K562 (cell line): ENCODE results near the gene OR10H3. TPM values are rescaled to one million over a fixed set of nuclear protein-coding genes. Genes with fewer than 3 reads are reported as not detected.

ENCODE experiments used
- BRD9 ChIP-seq: fragments of 450-650 bp; IDR thresholded peaks from 2 replicates; pipeline ENCODE4 v1.6.1; 2018; ENCODE audit warnings: low read depth; ENCODE audit not compliant: partially characterized antibody
- CREB1 ChIP-seq, 2 experiments: sonication (generic) in 1 of 2; formaldehyde crosslinking in 1 of 2; IDR thresholded peaks; 2 replicates each; pipeline versions ENCODE4 v1.6.1 to v1.8.0; 2012 to 2022; ENCODE audit warnings: inconsistent platforms in 1 of 2, mild to moderate bottlenecking in 1 of 2, missing genetic modification reagents in 1 of 2, moderate library complexity in 1 of 2
- DEAF1 ChIP-seq: fragments of 450-650 bp; formaldehyde crosslinking; IDR thresholded peaks from 2 replicates; pipeline ENCODE4 v1.4.0; 2020; ENCODE audit warnings: mild to moderate bottlenecking, moderate library complexity
- E2F1 ChIP-seq: sonication (generic); formaldehyde crosslinking; IDR thresholded peaks from 2 replicates; pipeline ENCODE4 v1.8.1; 2023; ENCODE audit warnings: mild to moderate bottlenecking, missing genetic modification reagents, moderate library complexity
- EHMT2 ChIP-seq: fragments of 450-650 bp; IDR thresholded peaks from 2 replicates; pipeline ENCODE4 v1.6.1; 2018; ENCODE audit warnings: antibody characterized with exemption
- ELF1 ChIP-seq: fragments of 200-800 bp; sonication (Bioruptor generic); IDR thresholded peaks from 2 replicates; pipeline ENCODE4 v1.6.1; 2016; ENCODE audit warnings: missing genetic modification characterization, missing compliant biosample characterization
- GABPA ChIP-seq: fragments of 200-800 bp; sonication (Bioruptor generic); conservative IDR thresholded peaks from 2 replicates; pipeline ENCODE4 v1.6.1; 2016; ENCODE audit warnings: low read depth, missing genetic modification characterization, missing compliant biosample characterization
- NBN ChIP-seq: fragments of 450-650 bp; IDR thresholded peaks from 2 replicates; pipeline ENCODE4 v1.6.1; 2016; ENCODE audit warnings: low read depth, mild to moderate bottlenecking
- NONO ChIP-seq, 2 experiments: fragments of 200-400 bp in 1 of 2; fragments of 450-650 bp in 1 of 2; formaldehyde crosslinking in 1 of 2; IDR thresholded peaks; 2 replicates each; pipeline ENCODE4 v1.6.1; 2017; ENCODE audit warnings: low read depth in 2 of 2, mild to moderate bottlenecking in 2 of 2, moderate library complexity in 2 of 2, low read length in 1 of 2
- NRF1 ChIP-seq, 2 experiments: fragments of 450-650 bp; IDR thresholded peaks in 1 of 2; conservative IDR thresholded peaks in 1 of 2; 2 replicates each; pipeline ENCODE4 v1.6.1; 2014; ENCODE audit warnings: mild to moderate bottlenecking in 2 of 2
- PHF20 ChIP-seq: fragments of 450-650 bp; IDR thresholded peaks from 2 replicates; pipeline ENCODE4 v1.6.1; 2018; ENCODE audit not compliant: partially characterized antibody
- POLR2G ChIP-seq: fragments of 200-400 bp; formaldehyde crosslinking; IDR thresholded peaks from 2 replicates; pipeline ENCODE4 v1.6.1; 2017; ENCODE audit warnings: low read depth, mild to moderate bottlenecking, antibody characterized with exemption, low read length, moderate library complexity
- PRPF4 ChIP-seq: fragments of 200-400 bp; formaldehyde crosslinking; IDR thresholded peaks from one replicate; pipeline ENCODE4 v1.6.1; 2017; ENCODE audit warnings: low read length, low read depth, mild to moderate bottlenecking; ENCODE audit not compliant: insufficient read depth, poor library complexity, severe bottlenecking
- RBFOX2 ChIP-seq: fragments of 200-400 bp; formaldehyde crosslinking; IDR thresholded peaks from 2 replicates; pipeline ENCODE4 v1.6.1; 2017; ENCODE audit warnings: low read depth, mild to moderate bottlenecking, low read length, moderate library complexity
- SFPQ ChIP-seq: fragments of 200-400 bp; formaldehyde crosslinking; IDR thresholded peaks from 2 replicates; pipeline ENCODE4 v1.6.1; 2017; ENCODE audit warnings: mild to moderate bottlenecking, low read depth, low read length, moderate library complexity
- SMARCE1 ChIP-seq: fragments of 450-650 bp; IDR thresholded peaks from 2 replicates; pipeline ENCODE4 v1.7.1; 2016; ENCODE audit warnings: mild to moderate bottlenecking
- ZBED1 ChIP-seq: IDR thresholded peaks from 2 replicates; pipeline ENCODE4 v1.6.1; 2014
- ZBTB12 ChIP-seq: fragments of 250-450 bp; sonication (Bioruptor Pico); IDR thresholded peaks from 2 replicates; pipeline ENCODE4 v1.4.0; 2020
- ZFP1 ChIP-seq: fragments of 450-650 bp; formaldehyde crosslinking; IDR thresholded peaks from 2 replicates; pipeline ENCODE4 v1.4.0; 2020; ENCODE audit warnings: mild to moderate bottlenecking, mixed read lengths
- ZNF444 ChIP-seq: fragments of 250-450 bp; sonication (Bioruptor Pico); IDR thresholded peaks from 2 replicates; pipeline ENCODE4 v1.4.0; 2020; ENCODE audit warnings: mild to moderate bottlenecking, moderate library complexity
- ZNF445 ChIP-seq: fragments of 250-450 bp; sonication (Bioruptor Pico); IDR thresholded peaks from 2 replicates; pipeline ENCODE4 v1.4.0; 2020; ENCODE audit warnings: low read depth, mild to moderate bottlenecking, moderate library complexity
- ZNF561 ChIP-seq: fragments of 450-650 bp; formaldehyde crosslinking; conservative IDR thresholded peaks from 2 replicates; pipeline ENCODE4 v1.4.0; 2020; ENCODE audit warnings: mild to moderate bottlenecking, moderate library complexity
- polyA plus RNA-seq, 8 experiments: library from polyadenylated mRNA; depleted of rRNA in 4 of 8; stranded (reverse) in 5 of 8; unstranded in 3 of 8; fragments of >200 nt; fragmentation: Nextera tagmentation in 2 of 8; fragmentation: Illumina TruSeq in 1 of 8; extraction: Ambion mirVana in 2 of 8; extraction: Trizol in 1 of 8; gene quantifications; 2 replicates each; pipeline versions ENCODE4 v1.2.1 to v1.2.3, GENCODE V29; 2011 to 2014; ENCODE audit warnings: inconsistent platforms in 1 of 8, missing spikeins in 1 of 8
- total RNA-seq, 7 experiments: library from RNA; depleted of rRNA in 6 of 7; stranded (reverse); fragments of >200 nt in 6 of 7; fragmentation: Illumina TruSeq in 2 of 7; extraction: Trizol in 2 of 7; gene quantifications; 2 replicates each; pipeline versions ENCODE4 v1.2.1 to v1.2.3, GENCODE V29; 2011 to 2021; ENCODE audit warnings: low replicate concordance in 1 of 7

Gene OR10H3
- total and polyA plus RNA-seq, 9 of the 15 experiments (the other 6 are each of a cell fraction or from before 2014, with no cell fraction given): not detected

- no peak for TF ChIP-seq ZBTB12 (CRISPR knock-in tag)
- no peak for TF ChIP-seq SFPQ
- TF ChIP-seq PRPF4: no peak
- no peak for TF ChIP-seq CREB1 (IDR thresholded peaks at IDR 0.05)
- no peak for TF ChIP-seq CREB1 (CRISPR knock-in tag; IDR thresholded peaks at IDR 0.05)
- TF ChIP-seq ZFP1: no peak
- TF ChIP-seq EHMT2: peak; percentile 53; the same call in 1 of the 2 replicates
- peak; percentile 64 for TF ChIP-seq GABPA (tag)
- no peak for TF ChIP-seq PHF20
- 0 out of 2 replicates have a peak, but pooled peaks have one; percentile 37 for TF ChIP-seq ELF1 (tag)
- TF ChIP-seq E2F1 (CRISPR knock-in tag): no peak
- TF ChIP-seq NBN: no peak
- TF ChIP-seq ZNF561: no peak
- no peak for TF ChIP-seq ZNF445 (CRISPR knock-in tag)
- no peak for TF ChIP-seq NONO (IDR thresholded peaks at IDR 0.05; ENCODE audit: low read depth in 2 of 2, low read length in 1 of 2)
- no peak for TF ChIP-seq ZBED1
- TF ChIP-seq NRF1 (conservative IDR thresholded peaks at IDR 0.05 in 1 of 2, IDR thresholded peaks at IDR 0.05 in 1 of 2): peak; percentile 66 to 76
- peak; percentile 30; the same call in 1 of the 2 replicates for TF ChIP-seq POLR2G
- peak; percentile 40; the same call in 1 of the 2 replicates for TF ChIP-seq RBFOX2
- no peak for TF ChIP-seq SMARCE1
- TF ChIP-seq BRD9: no peak
- TF ChIP-seq ZNF444: no peak
- no peak for TF ChIP-seq DEAF1 (CRISPR knock-in tag)
These were observed 41.1 kb upstream of the OR10H3 start (continued) for GRCh38 chr19:15696654-15697194.
